IMR-90 (cell line): ENCODE measurements around the gene STK10. TPM values are rescaled to one million over a fixed set of nuclear protein-coding genes. Genes with fewer than 3 reads are reported as not detected.

Source experiments
- ATAC-seq: fragments of 200-7000 bp; cut with Tn5 transposase; 2 replicates; pipeline ENCODE4 v1.9.1; 2020; ENCODE audit warnings: low read depth, mild to moderate bottlenecking, moderate library complexity
- BruUV-seq: library from RNA; stranded (reverse); fragments of 400-500 nt; replicated peaks from 2 replicates; lab custom pipeline; 2021; lab: Mats Ljungman, UMichigan
- CTCF ChIA-PET: fragments of 300-600 bp; formaldehyde crosslinking; extraction: SDS; loops from one replicate; lab custom pipeline; 2021; ENCODE audit warnings: antibody characterized with exemption; lab: Yijun Ruan, JAX
- POLR2A ChIA-PET: fragments of 300-600 bp; sonication (Branson Sonifier 250); formaldehyde crosslinking; loops from one replicate; lab custom pipeline; 2022; ENCODE audit warnings: antibody characterized with exemption; ENCODE audit not compliant: unreplicated experiment; lab: Charles Lee
- DNase-seq: peaks from one replicate; pipeline ENCODE4 v3.0.0; 2013
- H2AFZ ChIP-seq: replicated peaks from 2 replicates; pipeline ENCODE3; 2013; ENCODE audit warnings: low read length, mild to moderate bottlenecking; ENCODE audit not compliant: poor library complexity
- H2AK5ac ChIP-seq: 2 replicates; pipeline ENCODE4 v1.6.1; 2013; ENCODE audit warnings: low read depth, low read length, inconsistent platforms
- H2AK9ac ChIP-seq: replicated peaks from 2 replicates; pipeline ENCODE3; 2013; ENCODE audit warnings: mild to moderate bottlenecking, low read depth, low read length, moderate library complexity; ENCODE audit not compliant: poor library complexity
- H2BK120ac ChIP-seq: 2 replicates; pipeline ENCODE4 v1.6.1; 2013; ENCODE audit warnings: low read depth, low read length, inconsistent platforms
- H2BK15ac ChIP-seq: 3 replicates; pipeline ENCODE4 v1.6.1; 2013; ENCODE audit warnings: low read depth, low read length, inconsistent platforms
- H2BK20ac ChIP-seq: 2 replicates; pipeline ENCODE4 v1.6.1; 2013; ENCODE audit warnings: low read depth, mild to moderate bottlenecking, inconsistent platforms, low read length, moderate library complexity
- H2BK5ac ChIP-seq: 2 replicates; pipeline ENCODE4 v1.6.1; 2013; ENCODE audit warnings: mild to moderate bottlenecking, low read depth, low read length, inconsistent platforms; ENCODE audit not compliant: poor library complexity, severe bottlenecking
- H3K14ac ChIP-seq: replicated peaks from 2 replicates; pipeline ENCODE4 v1.6.1; 2013; ENCODE audit warnings: low read depth, low read length, inconsistent platforms
- H3K18ac ChIP-seq: 2 replicates; pipeline ENCODE4 v1.6.1; 2013; ENCODE audit warnings: low read depth, low read length, control low read depth
- H3K23ac ChIP-seq: 2 replicates; pipeline ENCODE4 v1.6.1; 2013; ENCODE audit warnings: low read depth, low read length, inconsistent platforms
- H3K27ac ChIP-seq: 2 replicates; pipeline ENCODE4 v1.5.1; 2013; ENCODE audit warnings: mild to moderate bottlenecking, control low read depth, low read length; ENCODE audit not compliant: insufficient read depth
- H3K27me3 ChIP-seq: 2 replicates; pipeline ENCODE4 v1.6.1; 2013; ENCODE audit warnings: low read length; ENCODE audit not compliant: control insufficient read depth, insufficient read depth
- H3K36me3 ChIP-seq: 2 replicates; pipeline ENCODE4 v1.6.1; 2013; ENCODE audit warnings: low read length, mixed read lengths; ENCODE audit not compliant: control insufficient read depth, insufficient read depth
- H3K4ac ChIP-seq: 2 replicates; pipeline ENCODE4 v1.6.1; 2013; ENCODE audit warnings: low read depth, low read length, inconsistent platforms
- H3K4me1 ChIP-seq: 2 replicates; pipeline ENCODE4 v1.6.1; 2013; ENCODE audit warnings: low read length, mixed read lengths; ENCODE audit not compliant: control insufficient read depth, insufficient read depth
- H3K4me2 ChIP-seq: 2 replicates; pipeline ENCODE4 v1.6.1; 2013; ENCODE audit warnings: low read depth, mild to moderate bottlenecking, control low read depth, low read length, moderate library complexity
- H3K4me3 ChIP-seq: 2 replicates; pipeline ENCODE4 v1.5.1; 2013; ENCODE audit warnings: low read depth, mild to moderate bottlenecking, control low read depth, low read length, moderate library complexity; ENCODE audit not compliant: insufficient read depth
- H3K56ac ChIP-seq: 2 replicates; pipeline ENCODE4 v1.6.1; 2013; ENCODE audit warnings: low read length, inconsistent platforms; ENCODE audit not compliant: insufficient read depth; ENCODE audit errors: extremely low read depth
- H3K79me1 ChIP-seq, 2 experiments: 2 replicates each; pipeline ENCODE4 v1.6.1; 2013; ENCODE audit warnings: low read length in 2 of 2, inconsistent platforms in 1 of 2, low read depth in 1 of 2
- H3K9ac ChIP-seq: 2 replicates; pipeline ENCODE4 v1.6.1; 2013; ENCODE audit warnings: low read depth, low read length, control low read depth
- H3K9me1 ChIP-seq: 2 replicates; pipeline ENCODE4 v1.6.1; 2013; ENCODE audit warnings: low read length, inconsistent platforms; ENCODE audit not compliant: insufficient read depth
- H3K9me3 ChIP-seq: 2 replicates; pipeline ENCODE4 v1.6.1; 2013; ENCODE audit warnings: low read length; ENCODE audit not compliant: control insufficient read depth, insufficient read depth
- H4K20me1 ChIP-seq: 2 replicates; pipeline ENCODE4 v1.6.1; 2013; ENCODE audit warnings: low read length, inconsistent platforms; ENCODE audit not compliant: insufficient read depth
- H4K5ac ChIP-seq: 2 replicates; pipeline ENCODE4 v1.6.1; 2013; ENCODE audit warnings: mild to moderate bottlenecking, low read depth, low read length, control low read depth
- H4K8ac ChIP-seq, 2 experiments: 2 replicates each; pipeline ENCODE4 v1.6.1; 2013; ENCODE audit warnings: low read depth in 2 of 2, low read length in 2 of 2, control low read depth in 1 of 2, inconsistent platforms in 1 of 2
- H4K91ac ChIP-seq: 2 replicates; pipeline ENCODE4 v1.6.1; 2013; ENCODE audit warnings: low read depth, low read length, inconsistent platforms; ENCODE audit not compliant: insufficient read depth
- BHLHE40 ChIP-seq: fragments of 150-350 bp; IDR thresholded peaks from 2 replicates; pipeline ENCODE4 v1.6.1; 2016; ENCODE audit warnings: mild to moderate bottlenecking, low read depth, low read length
- CEBPB ChIP-seq: IDR thresholded peaks from 2 replicates; pipeline ENCODE4 v1.6.1; 2012; ENCODE audit warnings: low read depth, low read length, improper control_type of control experiment
- CHD1 ChIP-seq: IDR thresholded peaks from 2 replicates; pipeline ENCODE4 v1.6.1; 2012; ENCODE audit warnings: low read depth, low read length, improper control_type of control experiment
- CTCF ChIP-seq: conservative IDR thresholded peaks from 2 replicates; pipeline ENCODE4 v1.5.1; 2012; ENCODE audit warnings: mild to moderate bottlenecking, low read depth, low read length, improper control_type of control experiment
- ELK1 ChIP-seq: fragments of 150-350 bp; IDR thresholded peaks from 2 replicates; pipeline ENCODE4 v1.6.1; 2016; ENCODE audit warnings: low read depth, mild to moderate bottlenecking, low read length, moderate library complexity, borderline replicate concordance
- FOS ChIP-seq: fragments of 150-350 bp; IDR thresholded peaks from 2 replicates; pipeline ENCODE4 v1.6.1; 2016; ENCODE audit warnings: low read depth, low read length
- MAFK ChIP-seq: IDR thresholded peaks from 2 replicates; pipeline ENCODE4 v1.6.1; 2012; ENCODE audit warnings: low read depth, low read length, improper control_type of control experiment
- MAZ ChIP-seq: IDR thresholded peaks from 2 replicates; pipeline ENCODE4 v1.6.1; 2012; ENCODE audit warnings: low read depth, mild to moderate bottlenecking, low read length, improper control_type of control experiment, moderate library complexity, borderline replicate concordance
- MXI1 ChIP-seq: IDR thresholded peaks from 2 replicates; pipeline ENCODE4 v1.6.1; 2012; ENCODE audit warnings: low read depth, mild to moderate bottlenecking, low read length, moderate library complexity, borderline replicate concordance
- NFE2L2 ChIP-seq: fragments of 150-350 bp; IDR thresholded peaks from 2 replicates; pipeline ENCODE4 v1.6.1; 2016; ENCODE audit warnings: low read depth, mild to moderate bottlenecking, low read length
- POLR2A ChIP-seq: IDR thresholded peaks from 2 replicates; pipeline ENCODE4 v1.6.1; 2012; ENCODE audit warnings: mild to moderate bottlenecking, low read depth, low read length
- RAD21 ChIP-seq: IDR thresholded peaks from 2 replicates; pipeline ENCODE4 v1.6.1; 2012; ENCODE audit warnings: low read length, improper control_type of control experiment
- RCOR1 ChIP-seq: IDR thresholded peaks from 2 replicates; pipeline ENCODE4 v1.6.1; 2012; ENCODE audit warnings: mild to moderate bottlenecking, low read length, improper control_type of control experiment; ENCODE audit not compliant: insufficient replicate concordance
- RFX5 ChIP-seq: IDR thresholded peaks from 2 replicates; pipeline ENCODE4 v1.8.0; 2012; ENCODE audit warnings: low read depth, mild to moderate bottlenecking, low read length, moderate library complexity
- SMC3 ChIP-seq: fragments of 150-350 bp; IDR thresholded peaks from 2 replicates; pipeline ENCODE4 v1.6.1; 2016; ENCODE audit warnings: low read depth, mild to moderate bottlenecking, antibody characterized with exemption, low read length, moderate library complexity
- USF2 ChIP-seq: fragments of 150-350 bp; IDR thresholded peaks from 2 replicates; pipeline ENCODE4 v1.6.1; 2017; ENCODE audit warnings: mild to moderate bottlenecking, antibody characterized with exemption, low read length, low read depth
- WGBS, 2 experiments: methylation state at CpG; one replicate each; pipeline versions ENCODE4 v1.1.5 to v1.1.7; 2013; ENCODE audit warnings: missing lambda C conversion rate in 2 of 2; ENCODE audit not compliant: insufficient read length in 1 of 2; ENCODE audit errors: extremely low coverage in 2 of 2; 5-methylcytosine and 5-hydroxymethylcytosine counted together
- dilution Hi-C: fragments of 300-500 bp; cut with HindIII; formaldehyde crosslinking; loops from one replicate; pipeline ENCODE4 v1.14.3; 2018; ENCODE audit warnings: low sequenced_read_pairs; ENCODE audit not compliant: unreplicated experiment
- in situ Hi-C: fragments of 300-500 bp; cut with MboI; formaldehyde crosslinking; loops from 3 replicates; pipeline ENCODE4 v1.14.3; 2019; ENCODE audit warnings: low sequenced_read_pairs, inconsistent platforms, mixed read lengths
- intact Hi-C: fragments of 100-400 bp; cut with micrococcal nuclease; formaldehyde crosslinking; loops from 2 replicates; pipeline ENCODE4 v1.10.0; 2022
- polyA plus RNA-seq, 3 experiments: library from polyadenylated mRNA; depleted of rRNA; stranded (reverse); fragments of >200 nt; gene quantifications; 2 replicates each; pipeline ENCODE4 v1.2.3, GENCODE V29; 2012; ENCODE audit warnings: low replicate concordance in 1 of 3
- total RNA-seq: library from RNA; depleted of rRNA; stranded (reverse); fragments of >200 nt; gene quantifications from 2 replicates; pipeline ENCODE4 v1.2.3, GENCODE V29; 2012

Gene STK10
- total and polyA plus RNA-seq, 2 of the 4 experiments (the other 2 are of a cell fraction): 15.4 to 18.5 TPM

GRCh38 chr5:172168311-172168710 is 19.7 kb downstream of the STK10 start:
- WGBS, 2 experiments: 68% methylated on average over 5 of the region's 8 CpGs; no CpG with 5 or more reads in 1 of the 2 experiments
- peaks cover 58% of the 10 kb centered on the region for H4K20me1 ChIP-seq
- H3K9me3 ChIP-seq: no peaks in the 10 kb centered on the region
- BruUV-seq: no TSS peak
- peak overlapping the region; percentile 19; the same call in 1 of the 2 replicates for H3K14ac ChIP-seq
- no peak for TF ChIP-seq MAFK
- no peak for TF ChIP-seq BHLHE40
- no peak for TF ChIP-seq ELK1
- no peak for TF ChIP-seq RFX5
- no peak for TF ChIP-seq MXI1
- TF ChIP-seq RCOR1: no peak
- no peak for TF ChIP-seq CHD1
- no peak for TF ChIP-seq NFE2L2
- no peak for TF ChIP-seq SMC3
- TF ChIP-seq FOS: no peak
- no peak for TF ChIP-seq RAD21
- TF ChIP-seq USF2: no peak
- no peak for TF ChIP-seq MAZ
- no peak for TF ChIP-seq CEBPB
- no peak for TF ChIP-seq CTCF
- TF ChIP-seq POLR2A: no peak
- H3K79me1 ChIP-seq: peaks cover 34 to 80% of the 10 kb centered on the region in 2 experiments
- H3K56ac ChIP-seq: no peak overlapping the region
- dilution Hi-C loops (no loop called here), in situ Hi-C loops (no loop called here), intact Hi-C loops (no loop called here)
- CTCF ChIA-PET: interaction anchor here (1.4 kb wide), 1 partner anchor 45 kb away, joined by 3 read pairs; no protein-coding TSS in a partner anchor
- no peak overlapping the region for H3K18ac ChIP-seq
- H2AK9ac ChIP-seq: peak overlapping the region; percentile 33
- H3K4me1 ChIP-seq: peaks cover 16% of the 10 kb centered on the region
- H2AK5ac ChIP-seq: no peak overlapping the region
- H4K8ac ChIP-seq: no peak overlapping the region
- no peak overlapping the region for H3K27ac ChIP-seq
- H4K5ac ChIP-seq: no peak overlapping the region
- no peak overlapping the region for H4K91ac ChIP-seq
- no peak overlapping the region for H3K4me3 ChIP-seq
- no peak for DNase-seq
- 0 out of 2 replicates have a peak, but pooled peaks have one; percentile 12 for ATAC-seq
- peak overlapping the region; percentile 9; the same call in 1 of the 2 replicates for H3K23ac ChIP-seq
- no peak overlapping the region for H3K4me2 ChIP-seq
- no peak overlapping the region for H3K9ac ChIP-seq
- no peaks in the 10 kb centered on the region for H3K27me3 ChIP-seq
- H2BK20ac ChIP-seq: no peak overlapping the region
- peak overlapping the region; percentile 56 for H2AFZ ChIP-seq
- 0 out of 2 replicates have a peak overlapping the region, but pooled peaks have one; percentile 2 for H3K4ac ChIP-seq
- H2BK120ac ChIP-seq: no peak overlapping the region
- peaks cover 6% of the 10 kb centered on the region; the same call in 1 of the 2 replicates for H3K36me3 ChIP-seq
- POLR2A ChIA-PET: no interaction called here
- no peak overlapping the region for H2BK5ac ChIP-seq
- no peak overlapping the region for H2BK15ac ChIP-seq
- H3K9me1 ChIP-seq: peaks cover 40% of the 10 kb centered on the region
